ENCODE data around the gene TTC32.

DNA sequence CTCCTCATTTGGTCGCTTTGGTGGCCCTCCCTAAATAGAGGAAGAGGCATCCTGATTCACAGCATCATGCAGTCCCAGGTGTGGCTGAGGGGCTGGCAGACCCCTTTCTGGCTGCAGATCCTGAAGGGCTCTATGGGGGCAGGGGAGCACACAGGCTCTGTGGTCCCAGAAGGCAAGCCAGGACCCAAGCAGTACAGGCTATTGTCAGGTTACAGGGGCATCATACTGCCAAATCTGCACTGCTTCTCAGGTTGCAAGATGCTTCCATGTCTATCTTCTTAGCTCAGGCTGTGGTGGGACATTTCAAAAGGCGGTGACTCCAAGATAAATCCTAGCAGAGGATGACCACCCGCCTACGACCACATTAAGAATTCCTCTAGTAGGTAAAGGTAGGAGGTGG, 54.3 kb downstream of the TTC32 start:
- TF ChIP-seq CTCF (IDR thresholded peaks at IDR 0.05) (no peak), POLR2A (IDR thresholded peaks at IDR 0.05) (no peak)

Data from thyroid gland (tissue), 4 donors.